Stimulated activated naive CD4-positive, alpha-beta T cell (primary cell): ENCODE measurements around the gene LRGUK.
"Not testable (repeated sequence)": the region's sequence is repeated elsewhere in the genome, so short reads cannot be mapped to it uniquely, and the experiment has no call there.

Experiments used
- DNase-seq, 6 experiments: peaks; one replicate each; lab custom pipeline; 2025; lab: John Stamatoyannopoulos, UW

The LRGUK gene

DNA sequence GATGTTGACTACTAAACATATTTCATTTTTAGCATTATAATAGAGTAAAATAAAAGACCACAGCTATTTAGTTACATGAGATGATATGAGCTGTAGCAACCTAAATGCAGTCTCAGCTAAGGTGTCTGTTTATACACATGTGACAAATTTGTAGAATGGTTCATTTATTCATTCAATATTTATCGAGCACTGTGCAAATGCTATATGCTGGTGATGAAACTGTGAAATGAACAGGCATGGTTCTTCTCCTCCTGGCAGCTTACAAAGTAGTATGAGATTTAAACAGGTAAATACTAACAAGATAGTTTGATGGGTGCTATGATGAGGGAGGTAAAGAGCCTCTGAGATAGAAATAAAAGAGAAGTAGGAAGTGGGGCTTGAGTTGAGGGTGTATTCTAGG is 60.8 kb downstream of the LRGUK start:
- no peak for DNase-seq

DNA sequence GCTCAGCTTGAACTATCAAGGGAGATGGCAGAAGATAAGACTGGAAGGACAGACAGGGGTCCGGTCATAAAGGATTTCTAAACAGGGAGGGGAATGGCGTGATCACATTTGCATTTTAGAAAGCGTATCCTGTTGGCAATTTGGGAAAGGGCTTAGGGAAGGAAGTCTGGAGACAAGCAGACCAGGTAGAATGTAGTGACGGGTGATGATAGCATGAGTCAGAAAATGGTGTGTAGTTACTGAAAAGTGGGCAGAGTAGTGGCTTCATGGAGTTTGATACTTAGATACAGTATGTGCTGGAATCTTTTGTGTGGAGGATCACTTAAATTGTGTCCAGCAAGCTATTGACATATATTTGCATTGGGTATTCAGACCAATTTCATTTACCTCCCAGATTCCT is 61.2 kb downstream of the LRGUK start:
- DNase-seq: no peak

DNA sequence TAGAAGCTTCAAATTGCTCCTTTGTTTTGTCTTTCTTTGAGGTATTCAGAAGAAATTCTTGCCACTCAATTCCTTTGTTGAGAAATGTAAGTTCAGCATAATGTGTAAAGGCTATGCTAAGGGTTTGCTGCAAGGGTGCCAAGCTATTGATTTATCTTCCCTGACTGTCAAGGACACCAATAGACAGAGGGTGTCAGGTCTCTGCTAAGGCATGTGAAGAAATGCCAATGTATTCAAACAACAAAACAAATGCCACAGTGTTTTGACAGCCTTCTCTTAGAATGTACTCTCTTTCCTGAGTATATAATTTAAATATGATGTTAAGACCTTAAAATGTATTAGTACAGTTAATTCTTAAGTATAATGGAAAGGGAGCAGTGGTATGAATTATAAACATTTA is 62.4 kb downstream of the LRGUK start:
- no peak for DNase-seq

DNA sequence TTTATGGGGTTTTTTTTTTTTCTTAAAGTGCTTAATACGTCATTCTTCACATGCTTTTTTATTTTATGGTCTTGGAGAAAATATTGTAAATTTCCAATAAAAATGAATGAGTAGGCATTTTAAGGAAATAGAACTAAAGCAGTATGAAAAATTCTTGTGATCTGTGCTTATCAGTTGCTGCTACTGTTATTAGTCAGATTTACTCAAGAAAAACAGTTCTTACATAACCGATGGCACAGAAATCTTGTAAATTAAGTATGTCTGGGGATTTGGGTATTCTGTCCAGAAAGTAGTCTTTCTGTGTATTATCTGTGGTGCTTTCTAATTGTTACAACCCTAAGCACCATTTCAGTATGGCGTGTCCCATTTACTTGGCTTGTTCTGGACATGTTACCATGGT is 64.7 kb downstream of the LRGUK start:
- DNase-seq: no peak

DNA sequence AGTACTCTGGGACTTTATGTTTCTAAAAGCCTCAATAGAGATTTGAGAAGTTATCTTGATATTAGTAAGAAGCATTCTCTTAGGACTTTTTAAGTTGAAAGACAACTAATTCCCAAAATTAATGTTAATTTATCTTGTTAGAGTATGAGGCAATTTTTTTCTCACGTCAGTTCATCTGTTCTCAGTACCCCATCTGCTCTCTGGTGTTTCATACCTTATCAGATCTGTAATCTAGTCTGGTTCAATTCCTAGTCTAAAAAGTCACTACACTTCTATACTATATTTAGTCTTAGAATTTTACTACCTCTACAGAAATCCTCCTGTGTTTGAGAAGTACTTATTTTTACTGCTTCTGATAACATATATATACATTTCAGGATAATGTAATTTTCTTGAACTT is 66.1 kb downstream of the LRGUK start:
- no peak for DNase-seq

DNA sequence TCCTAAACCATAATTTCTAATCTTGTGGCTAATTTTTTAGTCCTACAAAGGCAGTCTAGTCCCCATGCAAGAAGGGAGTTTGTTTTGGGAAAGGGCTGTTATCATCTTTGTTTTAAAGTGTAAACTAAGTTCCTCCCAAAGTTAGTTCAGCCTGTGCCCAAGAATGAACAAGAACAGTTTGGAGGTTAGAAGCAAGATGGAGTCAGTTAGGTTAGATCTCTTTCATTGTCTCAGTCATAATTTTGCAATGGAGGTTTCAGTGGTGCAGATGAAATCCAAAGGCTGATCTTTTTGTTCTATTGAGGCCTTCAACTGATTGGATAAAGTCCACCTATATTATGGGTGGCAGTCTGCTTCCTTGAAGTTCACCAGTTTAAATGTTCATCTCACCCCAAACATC is 68.1 kb downstream of the LRGUK start:
- DNase-seq: no peak

DNA sequence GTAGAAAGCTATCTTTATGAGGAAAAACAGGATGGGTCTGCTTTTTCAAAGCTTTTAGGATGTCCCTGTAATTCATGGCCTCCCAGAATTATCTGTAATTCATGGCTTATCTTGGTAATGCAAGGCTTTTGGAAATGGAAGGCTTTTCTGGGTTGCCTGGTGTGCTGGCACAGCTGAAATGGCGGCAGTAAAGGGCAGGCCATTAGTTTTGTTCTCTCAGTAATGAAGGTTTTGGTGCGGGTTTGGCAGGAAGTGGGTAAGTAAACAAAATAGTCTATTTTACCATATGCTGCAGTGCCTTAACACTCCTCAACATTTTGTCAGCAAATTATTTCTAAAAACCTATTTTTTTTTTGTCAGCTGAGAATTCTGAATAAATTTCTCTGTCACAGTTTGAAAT is 69.3 kb downstream of the LRGUK start:
- no peak for DNase-seq

DNA sequence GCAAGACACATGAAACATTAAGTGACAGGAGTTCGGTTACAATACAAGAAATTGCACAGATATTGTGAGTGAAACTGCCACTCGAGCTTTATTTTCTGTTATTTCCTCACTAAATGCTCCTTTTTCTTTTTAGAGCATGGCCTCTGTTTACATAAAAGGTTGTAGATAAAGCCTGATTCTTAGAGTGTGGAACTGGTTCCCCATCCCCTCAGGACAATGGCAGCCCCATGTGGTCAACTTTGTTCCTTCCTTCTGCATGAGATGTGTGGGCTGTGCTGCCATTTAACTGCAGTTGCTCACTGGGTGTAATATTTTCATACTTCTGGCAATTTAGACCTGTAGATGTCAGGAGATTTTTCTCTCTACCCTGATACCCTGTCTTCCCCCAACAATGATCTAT is 70.2 kb downstream of the LRGUK start:
- no peak for DNase-seq

DNA sequence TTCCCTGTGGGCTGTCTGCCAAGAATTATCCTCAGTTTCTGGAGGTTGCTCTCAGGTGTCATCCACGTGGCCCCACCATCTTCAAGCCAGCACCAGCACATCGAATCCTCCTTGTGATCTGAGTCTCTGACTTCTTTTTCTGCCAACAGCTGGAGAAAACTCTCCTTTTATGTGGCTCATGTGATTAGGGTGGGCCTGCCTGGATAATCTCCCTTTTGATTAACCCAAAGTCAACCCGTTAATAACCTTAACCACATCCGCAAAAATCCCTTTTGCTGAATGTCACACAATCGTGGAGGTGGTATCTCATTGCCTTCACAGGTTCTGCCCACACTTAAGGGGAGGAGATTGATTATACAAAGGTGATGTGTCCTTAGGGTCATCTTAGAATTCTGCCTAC is 73.8 kb downstream of the LRGUK start:
- no peak for DNase-seq

DNA sequence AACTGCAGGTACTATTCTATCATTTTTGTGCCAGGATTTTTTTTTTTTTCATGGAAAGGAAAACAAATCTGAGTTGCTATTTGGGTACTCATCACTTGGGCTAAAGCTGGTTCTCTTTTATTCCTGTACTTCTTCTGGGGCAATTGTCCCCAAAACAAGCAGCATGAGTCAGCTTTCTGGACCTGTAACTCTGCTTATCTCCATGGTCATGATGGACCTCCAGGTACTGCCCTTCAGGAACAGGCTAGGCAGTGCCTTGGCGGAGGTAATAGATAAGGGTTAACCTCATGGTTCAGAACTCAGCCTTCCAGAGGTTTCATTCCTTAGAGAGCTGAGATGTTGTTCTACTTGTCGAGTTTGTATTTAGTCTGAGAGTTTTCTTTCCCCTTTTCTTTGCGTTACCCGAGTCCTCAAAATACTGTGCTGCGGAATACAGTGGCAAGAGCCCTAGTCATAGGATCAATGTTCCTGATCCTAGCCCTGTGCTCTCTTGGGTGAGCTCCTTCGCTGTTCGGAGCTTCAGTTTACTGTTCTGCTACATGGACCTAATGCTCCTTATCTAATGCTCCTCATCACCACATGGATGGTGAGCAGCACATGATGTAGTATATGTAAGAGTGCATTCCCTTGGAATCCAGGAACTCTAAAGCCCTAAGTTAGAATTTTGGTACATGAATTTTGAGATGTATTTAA is 74.6 kb downstream of the LRGUK start:
- DNase-seq: no peak

DNA sequence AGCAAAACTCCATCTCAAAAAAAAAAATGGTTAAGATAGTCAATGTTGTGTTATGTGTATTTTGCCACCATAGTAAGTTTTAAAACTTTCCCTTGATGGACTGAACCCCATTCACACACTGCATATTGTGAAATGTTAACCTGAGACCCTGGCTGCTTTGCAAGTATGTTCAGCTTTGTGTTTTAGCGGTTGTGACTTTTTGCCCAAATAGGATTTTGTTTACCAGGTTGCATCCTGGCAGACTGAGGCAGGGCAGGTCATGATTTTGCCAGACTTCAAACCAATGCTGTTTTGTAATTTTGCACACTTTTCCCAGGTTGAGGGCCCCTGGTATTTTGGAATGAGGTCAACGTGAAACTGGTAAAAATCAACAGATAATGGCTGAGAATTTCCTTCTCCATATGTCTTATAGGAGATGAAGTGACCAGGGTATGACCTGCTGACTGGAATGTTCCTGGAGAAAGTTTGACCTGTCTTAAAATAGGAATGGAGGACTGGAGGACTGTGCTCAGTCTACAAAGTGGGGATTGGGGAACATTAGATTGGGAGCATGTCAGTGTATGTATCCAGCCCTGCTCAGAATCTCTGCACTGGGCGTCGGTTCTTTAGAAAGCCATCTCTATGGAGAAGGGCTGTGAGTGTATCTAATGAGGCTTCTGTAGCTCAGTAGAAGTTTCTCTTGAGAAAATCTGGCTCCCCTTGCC is 76.2 kb downstream of the LRGUK start:
- no peak for DNase-seq

DNA sequence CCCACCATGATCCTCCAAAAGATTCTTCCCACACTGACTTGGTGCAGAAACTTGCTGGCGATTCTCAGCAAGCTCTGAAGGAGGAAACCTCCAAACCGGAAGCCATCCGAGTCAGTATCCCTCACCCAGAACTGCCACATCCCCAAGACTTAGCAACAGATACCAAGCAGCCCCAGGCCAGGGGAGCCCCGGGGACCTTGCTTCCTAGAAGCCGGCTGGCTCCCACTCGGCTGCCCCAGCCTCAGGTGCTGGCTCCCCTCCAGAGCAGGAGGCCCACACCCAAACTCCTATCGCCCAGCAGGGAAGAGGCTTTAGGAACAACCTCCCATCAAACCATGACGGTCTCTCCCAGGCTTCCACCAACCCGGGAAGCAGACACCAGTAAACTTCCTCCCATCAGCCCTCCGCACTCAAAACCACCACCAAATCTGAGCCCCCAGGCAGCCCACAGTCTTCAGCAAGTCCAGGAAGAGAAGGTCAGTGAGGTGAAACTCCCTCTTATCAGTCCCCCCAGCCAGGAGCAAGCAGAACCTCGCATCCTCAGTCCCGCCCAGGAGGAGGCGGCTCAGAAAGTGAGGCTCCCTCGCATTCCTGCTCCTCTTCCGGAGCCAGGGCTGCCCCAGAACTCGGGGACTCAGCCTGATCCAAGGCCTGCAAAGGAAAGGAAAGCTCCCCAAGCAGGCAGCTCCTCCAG is 82.3 kb downstream of the LRGUK start:
- DNase-seq: no peak

DNA sequence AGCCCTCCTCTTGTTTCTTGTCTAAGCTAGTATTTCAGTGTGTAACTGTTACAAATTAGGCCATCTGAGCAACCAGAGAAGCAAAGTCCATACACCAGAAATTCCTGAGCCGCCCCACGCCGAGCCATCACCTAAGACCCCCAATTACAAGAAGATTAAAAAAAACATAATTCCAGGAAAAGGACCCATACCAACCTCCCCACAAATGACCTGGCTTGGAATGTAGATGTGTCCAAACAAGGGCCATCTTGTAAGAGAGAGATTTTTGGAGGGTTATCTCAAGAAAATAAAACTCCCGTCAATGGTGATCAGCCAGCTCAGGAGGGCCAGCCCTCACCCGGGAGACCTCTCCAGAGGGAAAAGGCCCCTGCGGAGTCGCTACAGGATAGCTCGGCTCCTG is 83.1 kb downstream of the LRGUK start:
- DNase-seq: no peak

DNA sequence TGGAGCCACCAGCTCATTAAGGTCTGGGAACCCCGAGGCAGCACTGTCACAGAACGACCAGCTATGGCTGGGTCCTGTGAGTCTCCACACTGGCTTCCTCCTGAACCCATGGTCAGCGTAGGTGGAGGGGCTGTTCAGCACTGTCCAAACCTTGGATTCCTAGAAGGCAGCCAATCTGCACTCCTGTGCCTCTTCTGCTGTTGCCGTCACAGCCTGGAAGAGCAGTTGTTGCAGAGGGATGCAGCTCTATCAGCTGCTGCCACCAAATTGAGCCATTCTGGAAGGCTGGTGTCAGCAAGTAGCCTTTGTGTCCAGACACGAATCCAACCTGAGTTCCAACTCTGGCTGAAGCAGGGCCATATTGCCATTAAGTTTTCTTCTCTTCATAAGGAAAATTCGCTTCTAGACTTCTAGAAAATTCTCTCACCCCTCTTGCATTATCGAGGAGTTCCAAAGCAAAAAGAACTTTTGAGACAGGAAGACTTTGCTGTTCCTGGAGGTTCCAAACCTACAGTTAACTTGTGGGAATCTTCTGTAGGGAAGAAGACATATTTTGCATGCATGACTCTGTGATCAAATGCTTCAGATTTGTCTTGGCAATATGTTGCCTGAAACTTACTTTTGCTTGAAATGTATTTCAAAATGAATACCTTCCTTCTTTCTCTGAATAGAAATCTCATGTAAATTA is 84.0 kb downstream of the LRGUK start:
- DNase-seq: no peak

DNA sequence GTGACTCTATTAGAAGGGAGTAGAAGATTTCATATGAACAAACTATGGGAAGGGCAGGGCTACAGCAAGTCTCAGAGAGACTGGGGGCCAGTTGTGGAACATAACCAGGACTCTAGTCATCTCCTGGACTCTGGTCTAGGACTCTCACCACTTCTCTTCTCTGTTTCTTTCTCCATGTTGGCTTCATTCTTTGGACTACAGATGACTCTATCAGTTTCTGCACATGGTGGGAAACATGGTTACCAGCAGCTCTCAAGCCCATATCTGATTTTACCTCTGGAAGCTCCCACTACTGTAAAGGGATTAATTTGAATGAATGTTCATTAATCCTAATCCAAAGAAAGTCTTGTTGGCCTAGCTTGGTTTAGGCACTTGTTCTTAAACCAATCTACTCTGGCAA is 84.7 kb downstream of the LRGUK start:
- no peak for DNase-seq

DNA sequence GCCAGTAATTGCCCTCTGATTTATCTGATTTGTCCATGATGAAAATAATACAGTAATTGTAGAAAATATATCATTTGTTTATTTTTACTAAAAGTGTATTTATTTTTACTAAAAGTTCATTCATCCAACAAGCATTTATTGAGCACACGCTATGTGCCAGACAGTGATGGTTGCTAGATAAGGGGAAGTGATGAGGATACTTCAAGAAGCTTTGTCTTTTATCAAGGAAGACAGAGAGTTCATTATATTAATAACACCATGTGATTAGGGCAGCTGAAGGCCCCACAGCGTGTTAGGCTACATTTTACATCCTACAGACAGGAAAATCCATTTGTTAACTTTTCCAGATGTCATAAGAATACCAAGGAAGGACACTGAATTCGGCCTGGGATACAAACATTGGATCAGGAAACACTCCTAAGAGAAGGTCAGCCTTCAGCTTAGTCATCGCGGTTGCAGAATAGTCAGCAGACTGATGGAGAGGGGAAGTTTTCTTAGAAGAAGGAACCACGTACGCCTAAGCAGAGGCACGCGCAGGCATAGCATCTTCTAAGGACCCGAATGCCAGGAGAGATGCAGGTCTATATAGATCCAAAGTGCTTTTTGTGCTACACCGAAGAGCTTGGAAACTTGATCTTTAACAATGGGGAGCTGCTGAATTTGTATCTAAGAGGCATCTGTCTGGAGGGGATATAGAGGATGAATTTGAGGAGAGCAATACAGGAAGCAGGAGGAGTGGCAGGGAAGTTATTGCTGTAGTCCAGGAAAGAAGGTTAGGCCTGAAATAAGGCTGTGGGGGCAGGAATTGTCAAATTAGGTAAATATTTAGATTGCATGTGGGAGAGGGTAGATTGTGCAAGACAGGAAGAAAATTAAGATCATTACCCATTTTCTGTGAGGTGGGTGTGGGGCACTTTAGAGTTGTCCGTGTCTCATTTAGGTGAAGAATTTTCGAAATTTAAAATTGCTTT is 85.7 kb downstream of the LRGUK start:
- DNase-seq: no peak

DNA sequence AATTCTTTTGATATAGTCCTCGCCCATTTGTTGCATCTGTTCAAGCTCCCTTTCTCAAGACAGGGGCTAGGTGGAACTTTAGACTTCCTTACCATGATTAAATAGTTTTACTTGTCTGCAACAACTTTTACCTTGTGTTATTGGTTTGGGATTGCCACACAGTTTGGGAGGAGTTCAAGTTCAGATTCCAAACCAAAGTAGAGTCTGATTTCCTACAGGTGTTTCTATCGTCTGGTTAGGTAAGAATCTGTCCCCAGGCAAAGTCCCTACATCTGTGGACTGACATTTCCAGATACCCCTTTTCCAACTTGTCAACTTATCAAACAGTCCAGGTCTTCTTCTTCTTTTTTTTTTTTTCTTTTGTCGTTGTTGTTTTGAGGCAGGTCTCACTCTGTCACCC is 93.1 kb downstream of the LRGUK start:
- no peak for DNase-seq

DNA sequence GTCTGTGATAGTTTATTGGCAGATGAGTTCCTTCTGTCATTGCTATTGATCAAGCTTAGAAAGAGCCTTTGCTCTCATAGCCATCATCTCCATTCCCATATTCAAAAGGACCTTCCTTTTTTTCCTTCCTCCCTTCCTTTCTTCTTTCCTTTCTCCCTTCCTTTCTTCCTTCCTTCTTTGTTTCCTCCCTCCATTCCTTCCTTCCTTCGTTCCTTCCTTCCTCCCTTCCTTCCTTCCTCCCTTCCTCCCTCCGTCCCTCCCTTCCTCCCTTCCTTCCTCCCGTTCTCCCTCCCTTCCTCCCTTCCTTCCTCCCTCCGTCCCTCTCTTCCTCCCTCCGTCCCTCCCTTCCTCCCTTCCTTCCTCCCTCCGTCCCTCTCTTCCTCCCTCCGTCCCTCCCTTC is 104.2 kb downstream of the LRGUK start:
- not testable (repeated sequence) for DNase-seq

DNA sequence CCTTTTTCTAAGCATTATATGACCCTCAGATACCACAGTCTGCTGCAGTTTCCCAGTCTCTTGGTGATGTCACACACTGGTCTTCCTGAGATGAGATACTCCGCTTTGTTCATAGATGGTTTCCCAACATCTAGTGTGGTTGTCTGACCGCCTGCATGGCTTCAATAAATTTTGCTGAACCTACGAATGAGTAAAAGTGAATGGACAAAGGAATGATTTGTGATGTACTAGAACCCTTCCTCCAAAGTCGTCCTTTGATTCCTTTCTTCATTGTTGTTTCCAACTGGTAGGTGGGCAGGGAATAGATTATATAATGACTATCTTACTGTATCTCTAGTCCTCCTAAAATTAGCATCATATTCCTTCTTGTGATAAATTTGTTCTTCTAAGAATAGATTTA is 107.1 kb downstream of the LRGUK start:
- no peak for DNase-seq

DNA sequence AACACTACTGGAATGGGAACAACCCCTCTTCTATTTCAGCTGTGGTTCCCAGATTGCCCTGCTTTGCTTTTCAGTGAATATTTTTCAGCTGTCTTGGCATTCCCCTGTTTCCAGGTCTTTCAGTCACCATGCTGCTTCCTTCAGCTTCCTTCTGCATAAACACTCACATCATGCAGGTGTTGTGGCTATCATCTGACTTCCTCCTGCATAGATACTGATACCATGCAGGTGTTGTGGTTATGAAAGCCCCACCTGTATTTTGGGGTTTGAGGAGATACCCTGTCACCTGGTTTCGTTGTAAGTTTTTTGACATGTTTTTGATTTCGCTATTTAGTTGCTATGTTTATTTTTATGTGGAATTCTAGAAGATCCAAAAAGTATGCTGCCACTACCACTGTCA is 118.1 kb downstream of the LRGUK start:
- no peak for DNase-seq

DNA sequence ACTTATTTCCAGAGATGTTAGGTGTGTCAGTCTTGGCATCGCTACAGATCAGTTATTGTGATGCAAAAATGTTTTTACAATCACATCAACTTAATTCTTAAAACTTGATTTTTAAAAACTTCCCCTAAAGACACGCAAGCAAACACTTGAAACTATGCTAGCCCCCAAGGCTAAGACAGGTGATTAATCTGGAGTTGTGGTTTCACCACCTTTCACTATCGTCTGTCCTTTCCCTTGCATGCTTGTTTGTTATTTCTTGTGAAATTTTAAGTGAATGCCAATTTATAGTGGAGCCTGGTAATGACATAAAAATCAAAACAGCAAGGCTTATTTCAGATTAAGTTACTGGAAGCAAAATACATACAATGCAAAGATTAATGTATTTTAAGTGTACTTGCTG is 119.2 kb downstream of the LRGUK start:
- no peak for DNase-seq

DNA sequence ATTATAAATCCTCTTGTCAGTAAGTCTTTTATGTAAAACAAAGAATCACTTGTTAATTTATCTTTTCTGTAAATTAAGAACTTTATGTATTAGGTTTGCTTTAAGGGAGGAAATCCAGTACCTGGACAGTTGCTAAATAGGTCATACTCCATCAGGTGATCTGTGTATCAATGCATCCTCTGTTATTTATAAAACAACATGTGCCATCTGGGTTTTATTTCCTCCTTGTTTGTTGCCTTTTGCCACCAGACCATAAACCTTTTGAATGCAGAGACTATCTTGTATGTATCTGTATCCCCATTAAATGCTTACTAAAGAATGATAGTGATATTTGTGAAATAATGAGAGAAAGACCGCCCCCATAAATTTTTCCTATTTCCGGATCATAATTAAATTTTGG is 119.6 kb downstream of the LRGUK start:
- DNase-seq: no peak
